Measurements from ENCODE around the gene MSX2.

DNA sequence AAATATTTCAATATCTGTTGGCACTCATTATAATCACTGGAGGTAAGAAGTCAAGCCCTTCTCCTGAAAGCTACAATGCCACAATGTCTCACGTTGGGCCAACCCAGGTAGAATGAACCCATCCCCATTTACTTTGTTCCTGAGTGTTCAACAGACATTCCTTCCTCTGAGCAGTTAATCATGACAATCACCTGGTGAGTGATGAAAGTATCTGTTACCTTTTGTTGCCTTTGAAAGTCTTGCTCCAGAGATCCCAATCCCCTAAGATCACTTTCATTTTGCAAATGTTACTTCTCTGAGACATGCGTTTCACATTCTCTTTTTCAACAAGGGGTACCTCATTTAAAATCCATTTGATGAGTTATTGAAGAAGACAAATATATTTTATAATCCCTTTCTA, 49.3 kb upstream of the MSX2 start:
- TF ChIP-seq POLR2A (IDR thresholded peaks at IDR 0.05) = no peak
- TF ChIP-seq, protein P1, sequence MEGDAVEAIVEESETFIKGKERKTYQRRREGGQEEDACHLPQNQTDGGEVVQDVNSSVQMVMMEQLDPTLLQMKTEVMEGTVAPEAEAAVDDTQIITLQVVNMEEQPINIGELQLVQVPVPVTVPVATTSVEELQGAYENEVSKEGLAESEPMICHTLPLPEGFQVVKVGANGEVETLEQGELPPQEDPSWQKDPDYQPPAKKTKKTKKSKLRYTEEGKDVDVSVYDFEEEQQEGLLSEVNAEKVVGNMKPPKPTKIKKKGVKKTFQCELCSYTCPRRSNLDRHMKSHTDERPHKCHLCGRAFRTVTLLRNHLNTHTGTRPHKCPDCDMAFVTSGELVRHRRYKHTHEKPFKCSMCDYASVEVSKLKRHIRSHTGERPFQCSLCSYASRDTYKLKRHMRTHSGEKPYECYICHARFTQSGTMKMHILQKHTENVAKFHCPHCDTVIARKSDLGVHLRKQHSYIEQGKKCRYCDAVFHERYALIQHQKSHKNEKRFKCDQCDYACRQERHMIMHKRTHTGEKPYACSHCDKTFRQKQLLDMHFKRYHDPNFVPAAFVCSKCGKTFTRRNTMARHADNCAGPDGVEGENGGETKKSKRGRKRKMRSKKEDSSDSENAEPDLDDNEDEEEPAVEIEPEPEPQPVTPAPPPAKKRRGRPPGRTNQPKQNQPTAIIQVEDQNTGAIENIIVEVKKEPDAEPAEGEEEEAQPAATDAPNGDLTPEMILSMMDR (IDR thresholded peaks at IDR 0.05 in 4 of 5, conservative IDR thresholded peaks at IDR 0.05 in 1 of 5) = no peak
